Measurements from ENCODE around the gene BAMBI. TPM values are rescaled to one million over a fixed set of nuclear protein-coding genes. Genes with fewer than 3 reads are reported as not detected.

Gene BAMBI
- total RNA-seq, 1 experiment from 2014 or later, result 6.2 TPM

- H3K9ac ChIP-seq (ENCODE audit: low read length), result no peak overlapping the region
- no peak for ATAC-seq
- H3K36me3 ChIP-seq (ENCODE audit: control insufficient read depth in 1 of 2, insufficient read depth in 2 of 2, low read length in 2 of 2), result no peaks in the 10 kb centered on the region
- H3K4me1 ChIP-seq (ENCODE audit: control insufficient read depth in 1 of 2, insufficient read depth in 2 of 2, low read length in 2 of 2), result no peaks in the 10 kb centered on the region
- H3K79me2 ChIP-seq (ENCODE audit: insufficient read depth, low read length), result no peaks in the 10 kb centered on the region
- RAD21 ChIA-PET (ENCODE audit: low non-redundant PET in 1 of 2, low total read pairs in 2 of 2, uncharacterized antibody in 2 of 2, unreplicated experiment in 2 of 2), result no interaction called here
- BruUV-seq (replicated peaks), result no TSS peak
- H3K9me3 ChIP-seq (ENCODE audit: control insufficient read depth in 1 of 2, insufficient read depth in 1 of 2, low read depth in 1 of 2, low read length in 2 of 2), result no peaks in the 10 kb centered on the region
- intact Hi-C loops (cut with micrococcal nuclease), result no loop called here
- H3K4me3 ChIP-seq (replicated peaks in 1 of 2; ENCODE audit: low read depth in 1 of 2, low read length in 2 of 2), result no peak overlapping the region
- POLR2A ChIA-PET, result no interaction called here
- H3K27me3 ChIP-seq (ENCODE audit: insufficient read depth, low read length), result no peaks in the 10 kb centered on the region
- CTCF ChIA-PET, result no interaction called here
- H3K4me2 ChIP-seq (ENCODE audit: low read length), result no peak overlapping the region
- TF ChIP-seq SP1 (IDR thresholded peaks at IDR 0.05; ENCODE audit: low read depth) (no peak), YY1 (IDR thresholded peaks at IDR 0.05; ENCODE audit: extremely low read depth, insufficient replicate concordance, low read depth, low read length) (no peak), SIN3A (IDR thresholded peaks at IDR 0.05; ENCODE audit: low read depth) (no peak)
- no peak for DNase-seq (ENCODE audit: low read depth, low spot score)
- no peaks in the 10 kb centered on the region for H3K9me2 ChIP-seq (ENCODE audit: insufficient read depth)
- no peaks in the 10 kb centered on the region for H4K20me1 ChIP-seq (ENCODE audit: insufficient read depth)
- no peak overlapping the region for H2AFZ ChIP-seq (ENCODE audit: low read depth, low read length, poor library complexity, severe bottlenecking)
- H3K27ac ChIP-seq (ENCODE audit: low read depth, low read length), result no peak overlapping the region
Observed at GRCh38 chr10:28698075-28698474, 20.8 kb downstream of the BAMBI start.

- no TSS peak for BruUV-seq (replicated peaks)
- POLR2A ChIA-PET, result no interaction called here
Observed at GRCh38 chr10:28704464-28705161, 27.3 kb downstream of the BAMBI start.

More at GRCh38 chr10:28704464-28705161, 27.3 kb downstream of the BAMBI start:
- ChIA-PET RAD21 (ENCODE audit: low non-redundant PET in 1 of 2, low total read pairs in 2 of 2, uncharacterized antibody in 2 of 2, unreplicated experiment in 2 of 2) (no interaction called here), CTCF (no interaction called here)
- H2AFZ ChIP-seq (ENCODE audit: low read depth, low read length, poor library complexity, severe bottlenecking), result no peak overlapping the region
- H3K9me3 ChIP-seq (ENCODE audit: control insufficient read depth in 1 of 2, insufficient read depth in 1 of 2, low read depth in 1 of 2, low read length in 2 of 2), result no peaks in the 10 kb centered on the region
- no peaks in the 10 kb centered on the region for H3K9me2 ChIP-seq (ENCODE audit: insufficient read depth)
- no peak overlapping the region for H3K4me3 ChIP-seq (replicated peaks in 1 of 2; ENCODE audit: low read depth in 1 of 2, low read length in 2 of 2)
- H3K9ac ChIP-seq (ENCODE audit: low read length), result no peak overlapping the region
- no peak for TF ChIP-seq CTCF (IDR thresholded peaks at IDR 0.05 in 2 of 3, conservative IDR thresholded peaks at IDR 0.05 in 1 of 3; ENCODE audit: borderline replicate concordance in 1 of 3, insufficient read depth in 1 of 3, low read depth in 2 of 3, low read length in 2 of 3)
- TF ChIP-seq ZFX (IDR thresholded peaks at IDR 0.05), result no peak
- TF ChIP-seq EGR1 (IDR thresholded peaks at IDR 0.05; ENCODE audit: low read depth), result no peak
- TF ChIP-seq SRF (IDR thresholded peaks at IDR 0.05; ENCODE audit: low read depth), result no peak
- TF ChIP-seq, protein P1, sequence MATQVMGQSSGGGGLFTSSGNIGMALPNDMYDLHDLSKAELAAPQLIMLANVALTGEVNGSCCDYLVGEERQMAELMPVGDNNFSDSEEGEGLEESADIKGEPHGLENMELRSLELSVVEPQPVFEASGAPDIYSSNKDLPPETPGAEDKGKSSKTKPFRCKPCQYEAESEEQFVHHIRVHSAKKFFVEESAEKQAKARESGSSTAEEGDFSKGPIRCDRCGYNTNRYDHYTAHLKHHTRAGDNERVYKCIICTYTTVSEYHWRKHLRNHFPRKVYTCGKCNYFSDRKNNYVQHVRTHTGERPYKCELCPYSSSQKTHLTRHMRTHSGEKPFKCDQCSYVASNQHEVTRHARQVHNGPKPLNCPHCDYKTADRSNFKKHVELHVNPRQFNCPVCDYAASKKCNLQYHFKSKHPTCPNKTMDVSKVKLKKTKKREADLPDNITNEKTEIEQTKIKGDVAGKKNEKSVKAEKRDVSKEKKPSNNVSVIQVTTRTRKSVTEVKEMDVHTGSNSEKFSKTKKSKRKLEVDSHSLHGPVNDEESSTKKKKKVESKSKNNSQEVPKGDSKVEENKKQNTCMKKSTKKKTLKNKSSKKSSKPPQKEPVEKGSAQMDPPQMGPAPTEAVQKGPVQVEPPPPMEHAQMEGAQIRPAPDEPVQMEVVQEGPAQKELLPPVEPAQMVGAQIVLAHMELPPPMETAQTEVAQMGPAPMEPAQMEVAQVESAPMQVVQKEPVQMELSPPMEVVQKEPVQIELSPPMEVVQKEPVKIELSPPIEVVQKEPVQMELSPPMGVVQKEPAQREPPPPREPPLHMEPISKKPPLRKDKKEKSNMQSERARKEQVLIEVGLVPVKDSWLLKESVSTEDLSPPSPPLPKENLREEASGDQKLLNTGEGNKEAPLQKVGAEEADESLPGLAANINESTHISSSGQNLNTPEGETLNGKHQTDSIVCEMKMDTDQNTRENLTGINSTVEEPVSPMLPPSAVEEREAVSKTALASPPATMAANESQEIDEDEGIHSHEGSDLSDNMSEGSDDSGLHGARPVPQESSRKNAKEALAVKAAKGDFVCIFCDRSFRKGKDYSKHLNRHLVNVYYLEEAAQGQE (IDR thresholded peaks at IDR 0.05; ENCODE audit: low read depth), result no peak
- TF ChIP-seq ZNF274 (IDR thresholded peaks at IDR 0.05; ENCODE audit: low read depth, low read length), result no peak
- TF ChIP-seq ZBTB33 (IDR thresholded peaks at IDR 0.05; ENCODE audit: extremely low read depth, insufficient replicate concordance, low read length), result no peak
- no peaks in the 10 kb centered on the region for H4K20me1 ChIP-seq (ENCODE audit: insufficient read depth)
- H3K4me2 ChIP-seq (ENCODE audit: low read length), result no peak overlapping the region
- H3K36me3 ChIP-seq (ENCODE audit: control insufficient read depth in 1 of 2, insufficient read depth in 2 of 2, low read length in 2 of 2), result no peaks in the 10 kb centered on the region
- H3K27ac ChIP-seq (ENCODE audit: low read depth, low read length), result no peak overlapping the region
- H3K4me1 ChIP-seq (ENCODE audit: control insufficient read depth in 1 of 2, insufficient read depth in 2 of 2, low read length in 2 of 2), result no peaks in the 10 kb centered on the region
- intact Hi-C loops (cut with micrococcal nuclease), result no loop called here
- ATAC-seq (no peak), DNase-seq (ENCODE audit: low read depth, low spot score) (no peak)
- no peaks in the 10 kb centered on the region for H3K79me2 ChIP-seq (ENCODE audit: insufficient read depth, low read length)
- H3K27me3 ChIP-seq (ENCODE audit: insufficient read depth, low read length), result no peaks in the 10 kb centered on the region
